Stimulated activated CD4-positive, alpha-beta T cell treated with anti-CD3 and anti-CD28 coated beads, Interleukin-2, amount 100 ng/mL, for 4 hours (primary cell): ENCODE data around the gene RCSD1.

ENCODE experiments used
- DNase-seq: peaks from one replicate; pipeline ENCODE4 v3.0.0-alpha.2; 2020; ENCODE audit warnings: low read depth

Gene RCSD1

DNA sequence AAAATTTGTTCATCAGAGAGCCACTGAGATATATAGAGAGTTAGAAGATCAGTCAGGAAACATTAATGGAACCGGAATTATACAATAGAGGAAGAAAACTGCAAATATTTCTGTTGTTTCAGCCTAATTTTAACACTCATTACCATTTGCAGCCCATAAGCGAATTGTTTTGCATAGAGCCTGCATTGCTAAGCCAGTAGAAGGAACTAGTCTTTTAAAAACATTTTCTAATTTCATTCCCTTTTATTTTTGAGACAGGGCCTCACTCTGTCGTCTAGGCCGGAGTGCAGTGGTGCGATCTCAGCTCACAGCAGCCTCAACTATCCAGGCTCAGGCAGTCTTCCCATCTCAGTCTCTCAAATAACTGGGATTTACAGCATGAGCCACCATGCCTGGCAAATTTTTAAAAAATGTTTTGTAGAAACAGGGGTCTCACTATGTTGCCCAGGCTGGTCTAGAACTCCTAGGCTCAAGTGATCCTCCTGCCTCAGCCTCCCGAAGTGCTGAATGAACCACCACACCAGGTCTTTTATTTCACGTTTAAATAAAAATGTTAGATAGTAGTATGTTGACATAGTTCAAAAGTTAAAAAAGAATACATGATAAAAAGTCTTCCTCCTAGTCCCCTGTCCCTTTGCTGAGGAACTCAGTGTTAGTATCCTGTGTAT is 117.1 kb downstream of the RCSD1 start:
- no peak for DNase-seq

DNA sequence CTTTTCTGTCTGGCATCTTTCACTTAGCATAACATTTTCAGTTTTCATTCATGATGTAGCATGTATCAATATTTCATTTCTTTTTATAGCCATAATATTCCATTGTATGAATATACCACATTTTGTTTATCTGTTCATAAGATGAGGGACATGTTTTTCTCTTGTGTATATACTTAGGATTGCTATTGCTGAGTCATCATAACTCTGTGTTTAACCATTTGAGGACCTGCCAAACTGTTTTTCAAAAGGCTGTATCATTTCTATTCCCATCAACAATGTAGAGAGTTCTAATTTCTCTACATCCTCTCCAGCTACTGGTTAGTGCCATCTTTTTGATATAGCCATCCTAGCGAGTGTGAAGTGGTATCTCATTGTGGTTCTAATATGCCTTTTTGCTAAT is 118.0 kb downstream of the RCSD1 start:
- no peak for DNase-seq

DNA sequence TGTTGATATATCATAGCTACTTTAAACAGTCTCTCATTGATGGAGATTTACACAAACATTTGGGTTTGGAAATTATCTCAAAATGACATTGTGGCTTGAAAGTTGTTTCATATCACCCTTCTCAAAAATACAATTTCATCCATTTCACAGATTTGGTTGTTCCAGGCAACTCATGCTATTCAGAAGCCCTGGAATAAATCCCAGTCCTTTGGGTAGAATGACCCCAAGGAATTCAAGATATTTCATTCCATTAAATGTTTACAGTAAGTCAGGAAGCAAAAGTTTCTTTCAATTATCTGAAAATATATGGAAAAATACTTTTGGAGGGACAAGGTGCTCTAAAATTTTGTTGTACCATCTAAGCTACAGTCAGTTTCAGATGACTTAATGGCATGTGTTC is 118.9 kb downstream of the RCSD1 start:
- no peak for DNase-seq

DNA sequence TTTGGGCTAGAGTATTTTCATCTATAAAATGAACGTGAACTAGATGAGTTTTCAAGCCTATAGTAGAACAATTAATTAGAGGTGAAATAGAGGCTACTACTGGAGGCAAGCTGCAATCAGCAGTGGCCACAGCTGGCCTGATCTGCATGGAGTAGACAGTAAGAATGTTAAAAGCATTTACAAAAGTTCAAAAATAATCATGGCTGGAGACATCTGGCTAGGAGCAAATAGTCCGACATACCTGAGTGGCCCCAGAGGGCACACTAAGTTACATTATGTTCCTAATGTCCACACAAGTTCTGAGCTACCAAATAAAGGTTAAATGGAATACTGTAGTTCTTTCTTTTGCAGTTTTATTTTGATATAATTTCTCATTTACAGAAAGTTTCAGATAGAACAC is 119.7 kb downstream of the RCSD1 start:
- DNase-seq, result no peak

DNA sequence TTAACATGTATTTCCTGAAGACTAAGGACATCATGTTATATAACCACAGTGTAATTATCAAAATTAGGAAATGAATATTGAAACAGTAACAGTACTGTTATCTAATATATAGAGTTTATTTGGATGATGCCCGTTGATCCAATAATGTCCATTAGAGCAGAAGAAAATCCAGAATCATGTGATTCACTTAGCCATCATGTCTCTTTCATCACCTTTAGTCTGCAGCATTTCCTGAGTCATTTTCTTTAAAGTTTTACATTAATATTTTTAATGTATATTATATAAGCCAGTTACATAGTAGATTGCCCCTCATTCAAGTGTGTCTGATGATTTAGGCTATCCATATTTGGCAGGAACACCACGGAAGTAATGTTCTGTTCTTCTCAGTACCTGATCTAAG is 120.6 kb downstream of the RCSD1 start:
- DNase-seq, result no peak

DNA sequence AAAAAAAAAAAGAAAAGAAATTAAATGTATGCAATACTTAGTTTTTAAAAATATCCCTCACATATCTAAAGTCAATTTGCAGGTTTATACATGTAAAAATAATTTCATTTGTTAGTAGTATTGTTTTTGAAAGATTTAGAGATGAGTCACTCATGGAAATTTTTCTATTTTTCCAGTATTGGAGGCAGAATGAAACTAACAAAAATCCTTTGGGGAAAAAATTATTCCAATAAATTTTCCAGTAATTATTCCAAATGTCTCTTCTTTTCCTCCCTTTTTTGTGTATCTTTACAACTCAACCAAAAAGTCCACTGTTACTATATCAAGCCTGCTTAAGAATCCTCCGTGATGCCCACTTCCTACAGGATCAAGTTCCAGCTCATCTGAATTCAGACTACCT is 121.6 kb downstream of the RCSD1 start:
- no peak for DNase-seq

DNA sequence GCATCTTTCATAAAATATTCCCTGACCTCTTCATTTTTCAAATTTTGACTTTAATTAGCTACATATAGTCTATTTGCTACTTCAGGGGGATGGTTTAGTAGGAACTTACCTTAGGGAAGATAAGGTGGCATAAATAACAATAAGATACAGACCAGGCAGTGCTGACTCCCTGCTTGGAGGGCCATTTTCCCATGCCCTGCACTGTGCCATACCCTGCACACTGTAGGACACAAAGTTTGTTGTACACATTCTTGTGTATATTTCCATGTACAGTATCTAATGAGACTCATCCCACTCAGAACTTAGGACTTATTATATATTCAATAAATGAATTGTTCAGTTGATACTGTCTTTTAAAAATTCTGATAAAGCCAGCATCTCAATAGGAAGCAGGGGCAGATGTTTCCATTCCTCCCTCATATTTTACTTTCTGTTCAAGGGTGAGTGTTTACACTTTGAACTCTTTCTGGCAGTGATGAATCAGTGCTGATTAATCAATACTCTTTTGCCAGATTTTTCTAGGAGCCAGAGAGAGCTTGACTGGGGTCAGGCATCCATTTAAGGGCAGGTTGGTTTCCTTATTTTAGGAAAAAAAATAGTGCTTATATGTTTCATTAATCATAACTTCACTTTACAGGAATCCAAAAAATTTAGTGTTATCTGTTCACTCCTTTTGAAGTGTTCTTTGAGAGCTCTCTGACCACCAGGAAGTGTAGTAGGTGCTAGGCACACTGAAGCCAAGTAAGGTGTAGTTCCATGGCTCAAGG is 122.4 kb downstream of the RCSD1 start:
- DNase-seq, result no peak

DNA sequence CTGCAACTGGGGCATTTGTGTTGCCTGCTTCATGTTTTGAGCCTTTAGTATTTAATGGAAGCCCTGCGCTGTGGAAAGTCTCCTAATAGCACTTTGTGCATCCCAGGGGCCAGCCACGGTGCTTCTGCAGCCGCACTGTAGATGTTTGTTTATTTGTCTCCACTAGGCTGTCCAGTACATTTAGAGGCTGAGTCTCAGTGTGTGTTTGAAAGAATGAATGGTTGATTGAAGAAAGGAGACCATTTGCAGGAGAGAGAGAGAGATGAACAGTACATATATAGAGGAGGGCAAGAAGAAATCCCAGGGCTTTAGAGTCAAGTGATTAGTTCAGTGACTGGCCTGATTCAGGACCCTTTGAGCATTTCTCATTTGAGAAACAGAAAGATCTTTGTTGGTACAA is 125.6 kb downstream of the RCSD1 start:
- DNase-seq, result no peak
